ENCODE data around the gene TIMM17B. TPM values are rescaled to one million over a fixed set of nuclear protein-coding genes. Genes with fewer than 3 reads are reported as not detected.

The TIMM17B gene
- total RNA-seq, 1 experiment from 2014 or later = 89.7 TPM

DNA sequence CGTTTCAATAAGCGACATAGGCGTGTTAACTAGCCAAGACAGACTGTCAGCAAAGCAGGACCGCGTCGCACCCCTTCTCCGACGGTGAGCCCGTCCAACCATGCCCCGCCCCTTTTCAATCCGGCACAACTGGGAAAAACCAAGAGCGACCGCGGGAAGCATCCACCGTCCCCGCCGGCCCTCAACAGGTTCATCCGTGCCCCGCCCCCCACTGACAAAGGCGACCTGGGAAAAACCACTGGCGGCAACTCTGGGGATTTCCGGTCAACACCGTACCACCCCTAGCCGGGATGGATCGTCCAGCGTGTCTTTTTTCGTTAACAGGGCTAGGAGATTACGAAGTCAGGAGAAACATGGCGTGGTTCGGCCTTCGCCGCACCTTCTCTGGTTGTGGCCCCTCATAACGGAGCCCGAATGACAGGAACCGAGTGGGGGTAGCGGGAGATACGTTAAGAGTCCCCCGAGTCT, 377 bp downstream of the TIMM17B start:
- DNase-seq = peak; percentile 85
- peak overlapping the region; percentile 13 for H4K5ac ChIP-seq (ENCODE audit: insufficient read length, low read depth, low read length)
- H2AFZ ChIP-seq (ENCODE audit: low read length) = no peak overlapping the region
- TF ChIP-seq, protein P1, sequence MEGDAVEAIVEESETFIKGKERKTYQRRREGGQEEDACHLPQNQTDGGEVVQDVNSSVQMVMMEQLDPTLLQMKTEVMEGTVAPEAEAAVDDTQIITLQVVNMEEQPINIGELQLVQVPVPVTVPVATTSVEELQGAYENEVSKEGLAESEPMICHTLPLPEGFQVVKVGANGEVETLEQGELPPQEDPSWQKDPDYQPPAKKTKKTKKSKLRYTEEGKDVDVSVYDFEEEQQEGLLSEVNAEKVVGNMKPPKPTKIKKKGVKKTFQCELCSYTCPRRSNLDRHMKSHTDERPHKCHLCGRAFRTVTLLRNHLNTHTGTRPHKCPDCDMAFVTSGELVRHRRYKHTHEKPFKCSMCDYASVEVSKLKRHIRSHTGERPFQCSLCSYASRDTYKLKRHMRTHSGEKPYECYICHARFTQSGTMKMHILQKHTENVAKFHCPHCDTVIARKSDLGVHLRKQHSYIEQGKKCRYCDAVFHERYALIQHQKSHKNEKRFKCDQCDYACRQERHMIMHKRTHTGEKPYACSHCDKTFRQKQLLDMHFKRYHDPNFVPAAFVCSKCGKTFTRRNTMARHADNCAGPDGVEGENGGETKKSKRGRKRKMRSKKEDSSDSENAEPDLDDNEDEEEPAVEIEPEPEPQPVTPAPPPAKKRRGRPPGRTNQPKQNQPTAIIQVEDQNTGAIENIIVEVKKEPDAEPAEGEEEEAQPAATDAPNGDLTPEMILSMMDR (conservative IDR thresholded peaks at IDR 0.05) = no peak
- no peak overlapping the region for H3T11ph ChIP-seq (ENCODE audit: low read length)
- peak overlapping the region; percentile 85 for H3K9ac ChIP-seq (ENCODE audit: extremely low read depth, insufficient read length, low read length)
- no peak overlapping the region for H2BK20ac ChIP-seq (ENCODE audit: low read depth, low read length, poor library complexity, severe bottlenecking)
- H4K91ac ChIP-seq (ENCODE audit: insufficient read length, low read depth, low read length) = no peak overlapping the region
- H2BK5ac ChIP-seq (ENCODE audit: insufficient read length, low read length) = peak overlapping the region; percentile 24
- Mint-ChIP-seq H3K27me3 (ENCODE audit: low read depth) (peaks cover 1% of the 10 kb centered on the region; the same call in 1 of the 2 replicates), H3K9me3 (peaks cover 78 to 81% of the 10 kb centered on the region in 2 experiments), H3K4me3 (peak overlapping the region; percentile 76 to 94), H3K4me1 (peaks cover 0 to 8% of the 10 kb centered on the region in 2 experiments; a peak in 2 of 4 replicates), H3K27ac (peak overlapping the region; percentile 94 to 96 (median 95)), H3K36me3 (ENCODE audit: insufficient read depth in 1 of 3, low read depth in 3 of 3) (peaks cover 31 to 50% (median 41%) of the 10 kb centered on the region in 3 experiments)
- peak overlapping the region; percentile 79 for H3K4me2 ChIP-seq (ENCODE audit: insufficient read depth, insufficient read length, low read length)
- H3K79me2 ChIP-seq (ENCODE audit: insufficient read depth, low read length) = no peaks in the 10 kb centered on the region; the same call in 1 of the 2 replicates
- H3K56ac ChIP-seq (ENCODE audit: insufficient read length, low read depth, low read length) = peak overlapping the region; percentile 14
- peak overlapping the region; percentile 87 for H3K18ac ChIP-seq (ENCODE audit: insufficient read length, low read depth, low read length)
- H4K20me1 ChIP-seq (ENCODE audit: control insufficient read depth, insufficient read depth, insufficient read length) = peaks cover 3% of the 10 kb centered on the region
- H4K8ac ChIP-seq (replicated peaks; ENCODE audit: insufficient read length, low read depth, low read length) = no peak overlapping the region
- no peak overlapping the region for H2BK120ac ChIP-seq (ENCODE audit: low read depth, low read length, poor library complexity, severe bottlenecking)
- H3K23me2 ChIP-seq (ENCODE audit: insufficient read length, low read depth, low read length, poor library complexity, severe bottlenecking) = peaks cover 10% of the 10 kb centered on the region
- no peaks in the 10 kb centered on the region for H3K9me3 ChIP-seq (ENCODE audit: control insufficient read depth, low read depth, low read length)
- H3K14ac ChIP-seq (ENCODE audit: insufficient read depth, low read length) = peak overlapping the region; percentile 82
- WGBS (ENCODE audit: extremely low coverage, insufficient read length, low lambda C conversion rate) = no CpG with 5 or more reads among the region's 38 CpGs
- peak overlapping the region; percentile 91 for H3K27ac ChIP-seq (ENCODE audit: insufficient read length, low read depth, low read length)
- H3K23ac ChIP-seq (ENCODE audit: insufficient read length, low read depth, low read length) = no peak overlapping the region
- H2BK12ac ChIP-seq (ENCODE audit: insufficient read length, low read depth, low read length) = no peak overlapping the region
- no peak overlapping the region for H2AK5ac ChIP-seq (ENCODE audit: insufficient read length, low read length)
- no peak overlapping the region for H3K4ac ChIP-seq (ENCODE audit: low read depth, low read length)
- no peaks in the 10 kb centered on the region for H3K4me1 ChIP-seq (ENCODE audit: insufficient read depth, low read length)
- H2BK15ac ChIP-seq (ENCODE audit: low read depth, low read length) = no peak overlapping the region
- H3K27me3 ChIP-seq (ENCODE audit: insufficient read depth, low read length) = no peaks in the 10 kb centered on the region
- peaks cover 3% of the 10 kb centered on the region for H3K79me1 ChIP-seq (ENCODE audit: insufficient read depth, low read depth, low read length, poor library complexity, severe bottlenecking)
